SU-DHL-6 (cell line): Measurements from ENCODE around the gene KCTD3.

Source experiments
- H2AFZ ChIP-seq: fragments of 200-600 bp; sonication (generic); 2 replicates; pipeline ENCODE4 v1.6.1; 2014; ENCODE audit warnings: low read depth, mild to moderate bottlenecking, moderate library complexity, mixed read lengths, antibody characterized with exemption, low read length; ENCODE audit not compliant: severe bottlenecking
- H3F3A ChIP-seq: fragments of 200-600 bp; shearing (Covaris generic); 2 replicates; pipeline ENCODE4 v1.6.0; 2016; ENCODE audit warnings: antibody characterized with exemption, mild to moderate bottlenecking; ENCODE audit not compliant: insufficient read depth
- H3K27ac ChIP-seq: fragments of 200-600 bp; sonication (generic); 2 replicates; pipeline ENCODE4 v1.5.1; 2016; ENCODE audit warnings: low read depth, mild to moderate bottlenecking, low read length, moderate library complexity, mixed read lengths
- H3K27me3 ChIP-seq: fragments of 200-600 bp; sonication (generic), shearing (Covaris generic); 2 replicates; pipeline ENCODE4 v1.6.0; 2014; ENCODE audit warnings: mild to moderate bottlenecking, low read length
- H3K36me3 ChIP-seq: fragments of 200-600 bp; sonication (generic); 2 replicates; pipeline ENCODE4 v1.6.1; 2014; ENCODE audit warnings: mild to moderate bottlenecking, low read length, mixed read lengths
- H3K4me2 ChIP-seq: fragments of 300-600, 200-600 bp; shearing (Covaris generic), sonication (generic); 2 replicates; pipeline ENCODE4 v1.6.0; 2014; ENCODE audit warnings: low read length, low read depth, mild to moderate bottlenecking; ENCODE audit not compliant: poor library complexity, severe bottlenecking
- H3K4me3 ChIP-seq: fragments of 200-600 bp; sonication (generic); 2 replicates; pipeline ENCODE4 v1.5.1; 2014; ENCODE audit warnings: antibody characterized with exemption, low read length, mild to moderate bottlenecking, mixed read lengths; ENCODE audit not compliant: insufficient read depth, poor library complexity, severe bottlenecking
- H3K79me2 ChIP-seq: fragments of 200-600 bp; sonication (generic); 2 replicates; pipeline ENCODE4 v1.6.1; 2014; ENCODE audit warnings: mild to moderate bottlenecking, low read length, moderate library complexity; ENCODE audit not compliant: insufficient read depth
- H3K9ac ChIP-seq: fragments of 200-600 bp; sonication (generic); 2 replicates; pipeline ENCODE4 v1.7.0; 2014; ENCODE audit warnings: mild to moderate bottlenecking, low read length
- H3K9me2 ChIP-seq: fragments of 200-600 bp; sonication (generic); replicated peaks from 2 replicates; pipeline ENCODE4 v1.6.1; 2014; ENCODE audit warnings: low read length; ENCODE audit not compliant: insufficient read depth
- H3K9me3 ChIP-seq: fragments of 200-600 bp; sonication (generic); 2 replicates; pipeline ENCODE4 v1.6.1; 2014; ENCODE audit warnings: low read length, mixed read lengths; ENCODE audit not compliant: insufficient read depth
- H4K20me1 ChIP-seq: fragments of 200-600 bp; sonication (generic); 2 replicates; pipeline ENCODE4 v1.6.1; 2014; ENCODE audit warnings: low read depth, mild to moderate bottlenecking, antibody characterized with exemption, low read length, moderate library complexity, mixed read lengths
- EZH2phosphoT487 ChIP-seq: fragments of 200-600 bp; sonication (generic), shearing (Covaris generic); conservative IDR thresholded peaks from 2 replicates; pipeline ENCODE4 v1.6.1; 2018; ENCODE audit warnings: mild to moderate bottlenecking, antibody characterized with exemption, low read length, moderate library complexity, mixed read lengths
- TF ChIP-seq, protein P1 (sequence below): fragments of 200-600 bp; sonication (generic); IDR thresholded peaks from one replicate; pipeline ENCODE4 v1.5.1; 2017; ENCODE audit warnings: antibody characterized with exemption, mild to moderate bottlenecking, low read length, moderate library complexity; ENCODE audit not compliant: insufficient read depth, poor library complexity, severe bottlenecking

KCTD3 gene

DNA sequence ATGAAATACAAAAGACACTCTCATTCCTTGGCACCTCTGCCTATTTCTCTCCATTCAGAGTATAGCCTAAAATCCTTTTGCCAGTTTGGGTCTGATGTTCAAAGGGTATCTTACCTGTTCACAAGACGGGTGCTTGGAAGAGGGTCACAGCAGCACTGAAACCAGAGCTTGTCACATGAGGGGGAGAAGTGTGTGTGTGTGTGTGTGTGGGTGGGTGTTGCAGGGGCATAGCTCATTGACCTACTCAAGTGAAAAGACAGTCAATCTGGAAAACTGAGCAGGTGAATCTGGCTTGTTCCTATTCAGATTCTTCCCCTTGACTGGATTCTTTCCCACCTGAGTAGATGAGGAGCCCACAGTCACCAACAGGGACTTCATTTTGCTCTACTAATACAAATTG lies 63.9 kb downstream of the KCTD3 start:
- no peaks in the 10 kb centered on the region for H3K27me3 ChIP-seq
- no peak overlapping the region for H2AFZ ChIP-seq
- no peak overlapping the region for H3K9ac ChIP-seq
- H3F3A ChIP-seq, result no peaks in the 10 kb centered on the region
- TF ChIP-seq EZH2phosphoT487, result no peak
- TF ChIP-seq, protein P1, sequence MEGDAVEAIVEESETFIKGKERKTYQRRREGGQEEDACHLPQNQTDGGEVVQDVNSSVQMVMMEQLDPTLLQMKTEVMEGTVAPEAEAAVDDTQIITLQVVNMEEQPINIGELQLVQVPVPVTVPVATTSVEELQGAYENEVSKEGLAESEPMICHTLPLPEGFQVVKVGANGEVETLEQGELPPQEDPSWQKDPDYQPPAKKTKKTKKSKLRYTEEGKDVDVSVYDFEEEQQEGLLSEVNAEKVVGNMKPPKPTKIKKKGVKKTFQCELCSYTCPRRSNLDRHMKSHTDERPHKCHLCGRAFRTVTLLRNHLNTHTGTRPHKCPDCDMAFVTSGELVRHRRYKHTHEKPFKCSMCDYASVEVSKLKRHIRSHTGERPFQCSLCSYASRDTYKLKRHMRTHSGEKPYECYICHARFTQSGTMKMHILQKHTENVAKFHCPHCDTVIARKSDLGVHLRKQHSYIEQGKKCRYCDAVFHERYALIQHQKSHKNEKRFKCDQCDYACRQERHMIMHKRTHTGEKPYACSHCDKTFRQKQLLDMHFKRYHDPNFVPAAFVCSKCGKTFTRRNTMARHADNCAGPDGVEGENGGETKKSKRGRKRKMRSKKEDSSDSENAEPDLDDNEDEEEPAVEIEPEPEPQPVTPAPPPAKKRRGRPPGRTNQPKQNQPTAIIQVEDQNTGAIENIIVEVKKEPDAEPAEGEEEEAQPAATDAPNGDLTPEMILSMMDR, result no peak
- no peak overlapping the region for H3K27ac ChIP-seq
- H3K79me2 ChIP-seq, result no peaks in the 10 kb centered on the region
- H3K4me3 ChIP-seq, result no peak overlapping the region
- H3K9me3 ChIP-seq, result no peaks in the 10 kb centered on the region
- H4K20me1 ChIP-seq, result no peaks in the 10 kb centered on the region
- no peak overlapping the region for H3K4me2 ChIP-seq
- H3K9me2 ChIP-seq, result no peaks in the 10 kb centered on the region
- no peaks in the 10 kb centered on the region for H3K36me3 ChIP-seq

DNA sequence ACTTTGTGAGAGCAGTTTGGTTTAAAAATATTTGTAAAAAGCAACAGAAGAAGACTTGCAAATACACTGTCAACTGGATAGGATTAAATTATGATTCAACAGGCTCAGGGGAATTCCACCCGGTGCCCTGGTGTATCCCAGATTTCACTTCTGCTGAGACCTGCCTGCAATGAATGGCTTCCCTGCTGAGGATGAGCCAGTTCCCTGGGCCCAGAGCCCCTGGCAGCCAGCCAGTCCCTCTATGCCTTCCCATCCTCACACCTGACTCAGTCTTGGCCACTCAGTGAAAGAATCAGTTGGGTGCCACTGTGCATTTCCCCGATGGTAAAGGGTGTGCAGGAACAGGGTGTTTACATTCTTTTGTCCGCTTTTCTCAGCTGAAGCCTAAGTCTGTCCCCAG lies 64.4 kb downstream of the KCTD3 start:
- no peaks in the 10 kb centered on the region for H3K9me3 ChIP-seq
- H3K4me3 ChIP-seq, result no peak overlapping the region
- TF ChIP-seq EZH2phosphoT487, result no peak
- TF ChIP-seq, protein P1, result no peak
- no peaks in the 10 kb centered on the region for H4K20me1 ChIP-seq
- H2AFZ ChIP-seq, result no peak overlapping the region
- H3K79me2 ChIP-seq, result no peaks in the 10 kb centered on the region
- H3K36me3 ChIP-seq, result no peaks in the 10 kb centered on the region
- H3K27ac ChIP-seq, result no peak overlapping the region
- H3K9me2 ChIP-seq, result no peaks in the 10 kb centered on the region
- H3K27me3 ChIP-seq, result no peaks in the 10 kb centered on the region
- H3K4me2 ChIP-seq, result no peak overlapping the region
- no peaks in the 10 kb centered on the region for H3F3A ChIP-seq
- no peak overlapping the region for H3K9ac ChIP-seq

DNA sequence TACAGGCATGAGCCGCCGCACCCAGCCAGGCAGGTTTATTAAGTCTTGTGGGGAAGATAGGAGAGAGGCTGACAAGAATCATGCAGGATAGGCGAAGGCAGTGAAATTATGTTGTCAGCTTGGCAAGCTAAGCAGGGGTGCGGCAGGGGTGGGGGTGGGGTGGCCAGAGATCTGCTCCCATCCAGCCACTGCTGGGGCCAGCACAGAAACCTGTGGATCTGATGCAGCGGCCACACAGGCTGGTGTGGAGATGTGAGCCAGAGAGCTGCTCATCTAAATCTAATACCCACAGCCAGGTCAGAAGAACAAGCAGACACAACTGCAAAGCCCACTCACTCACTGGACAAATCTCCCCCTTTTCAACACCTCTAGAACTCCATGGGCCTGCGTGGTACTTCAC lies 68.7 kb downstream of the KCTD3 start:
- Histone ChIP-seq H3K27ac (no peak overlapping the region), H3K9me2 (no peaks in the 10 kb centered on the region), H4K20me1 (no peaks in the 10 kb centered on the region), H3K27me3 (no peaks in the 10 kb centered on the region), H2AFZ (no peak overlapping the region), H3K9me3 (no peaks in the 10 kb centered on the region), H3F3A (no peaks in the 10 kb centered on the region), H3K9ac (no peak overlapping the region), H3K4me3 (no peak overlapping the region), H3K79me2 (no peaks in the 10 kb centered on the region), H3K36me3 (no peaks in the 10 kb centered on the region), H3K4me2 (no peak overlapping the region)
- TF ChIP-seq, protein P1, result no peak
- TF ChIP-seq EZH2phosphoT487, result no peak
